ENCODE results near the gene DPYSL3. TPM values are rescaled to one million over a fixed set of nuclear protein-coding genes. Genes with fewer than 3 reads are reported as not detected.

DPYSL3 gene
- total and polyA plus RNA-seq, 2 donors (not counting 3 experiments of a cell fraction or from before 2014, with no cell fraction given): 80.3 to 146 TPM

DNA sequence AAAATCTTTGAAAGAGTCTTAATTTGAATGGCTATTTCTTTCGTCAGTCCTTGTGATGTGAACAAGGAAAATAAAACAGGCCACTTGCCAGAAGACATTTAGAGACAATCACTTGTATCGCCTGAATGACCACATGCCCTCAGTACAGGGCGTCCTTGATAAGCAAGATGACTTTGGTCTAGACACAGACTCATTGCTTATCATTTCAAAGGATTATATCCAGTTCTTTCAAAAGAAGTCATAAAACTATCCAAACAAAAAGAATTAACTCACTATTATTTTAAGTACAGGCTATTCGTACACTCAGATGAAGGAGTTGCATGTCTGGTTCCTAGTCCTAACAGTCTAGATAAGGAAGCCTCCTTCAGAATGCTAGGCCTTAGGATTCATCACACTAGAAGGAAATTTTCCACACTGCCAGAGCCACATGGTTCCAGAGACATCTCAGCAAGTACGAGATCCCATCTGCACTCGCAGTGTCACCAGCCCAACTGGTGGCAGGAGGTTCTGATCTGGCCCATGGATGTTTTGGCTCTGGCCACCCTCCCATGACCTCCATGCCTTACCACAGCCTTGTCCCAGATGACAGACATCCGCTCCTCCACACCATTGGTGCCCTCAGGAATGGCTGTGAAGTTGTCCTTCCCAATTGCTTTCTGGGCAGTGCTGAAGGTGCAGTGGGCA is 109.6 kb downstream of the DPYSL3 start:
- ChIA-PET CTCF (interaction anchor here (1.9 kb wide), 1 partner anchor 8 kb away, joined by 10 read pairs; no protein-coding TSS in a partner anchor), POLR2A (no interaction called here)
- peak overlapping the region; percentile 9 for H3K27ac ChIP-seq (ENCODE audit: insufficient read depth, low read depth, low read length)
- H2AFZ ChIP-seq (ENCODE audit: low read depth, low read length): no peak overlapping the region
- H3K4me3 ChIP-seq (replicated peaks in 1 of 3; ENCODE audit: insufficient read depth in 1 of 3, low read depth in 1 of 3, low read length in 3 of 3): no peak overlapping the region
- no peaks in the 10 kb centered on the region for H3K9me1 ChIP-seq (replicated peaks; ENCODE audit: control insufficient read depth, extremely low read depth, insufficient read depth, low read length)
- no peak for TF ChIP-seq POLR2A (IDR thresholded peaks at IDR 0.05; ENCODE audit: low read depth, low read length)
- TF ChIP-seq GATA2 (IDR thresholded peaks at IDR 0.05; ENCODE audit: insufficient read depth, insufficient read length, low read depth, low read length): no peak
- TF ChIP-seq EZH2 (IDR thresholded peaks at IDR 0.05; ENCODE audit: borderline replicate concordance, low read depth, low read length, severe bottlenecking): no peak
- TF ChIP-seq FOS (IDR thresholded peaks at IDR 0.05; ENCODE audit: borderline replicate concordance, insufficient read depth, low read length): no peak
- TF ChIP-seq MYC (IDR thresholded peaks at IDR 0.05; ENCODE audit: low read depth, low read length): no peak
- no peak for TF ChIP-seq JUN (IDR thresholded peaks at IDR 0.05; ENCODE audit: borderline replicate concordance, insufficient read depth, insufficient read length, low read depth)
- no peak for TF ChIP-seq CTCF (IDR thresholded peaks at IDR 0.05; ENCODE audit: extremely low read depth in 1 of 2, insufficient read depth in 1 of 2, low read depth in 1 of 2, low read length in 2 of 2)
- no peak for TF ChIP-seq POLR2AphosphoS5 (IDR thresholded peaks at IDR 0.05; ENCODE audit: insufficient read depth, low read depth, low read length)
- no peak for TF ChIP-seq MAX (IDR thresholded peaks at IDR 0.05; ENCODE audit: insufficient read depth, insufficient read length)
- DNase-seq (ENCODE audit: low read depth, low spot score): no peak
- H3K36me3 ChIP-seq (ENCODE audit: control insufficient read depth in 2 of 2, extremely low read depth in 1 of 2, insufficient read depth in 2 of 2, low read length in 2 of 2): peaks cover 17 to 28% of the 10 kb centered on the region in 2 experiments
- no peak overlapping the region for H3K9ac ChIP-seq (replicated peaks; ENCODE audit: extremely low read depth, insufficient read depth, low read length)
- peaks cover 23% of the 10 kb centered on the region for H3K4me1 ChIP-seq (ENCODE audit: control insufficient read depth, extremely low read depth, insufficient read depth, low read length)
- no peaks in the 10 kb centered on the region for H3K27me3 ChIP-seq (ENCODE audit: control insufficient read depth in 2 of 2, insufficient read depth in 2 of 2, low read length in 2 of 2)
- no peaks in the 10 kb centered on the region for H4K20me1 ChIP-seq (replicated peaks; ENCODE audit: control insufficient read depth, extremely low read depth, insufficient read depth, low read length)
- H3K9me3 ChIP-seq (replicated peaks; ENCODE audit: control insufficient read depth, insufficient read depth, low read length): no peaks in the 10 kb centered on the region
- dilution Hi-C loops (cut with MboI; ENCODE audit: extremely low pct_ligation_motif_present, low sequenced_read_pairs): no loop called here
- no peak for FAIRE-seq
- H3K79me2 ChIP-seq (ENCODE audit: control insufficient read depth, insufficient read depth, low read length): no peaks in the 10 kb centered on the region
- no peak overlapping the region for H3K4me2 ChIP-seq (ENCODE audit: insufficient read depth, low read length)
- intact Hi-C loops (cut with micrococcal nuclease): no loop called here
- no TSS peak for BruUV-seq (replicated peaks)
